HepG2 (cell line): ENCODE data around the gene CRAT.

ENCODE experiments used
- ATF7 ChIP-seq, 2 experiments: fragments of 450-650 bp in 1 of 2; sonication (generic) in 1 of 2; formaldehyde crosslinking in 1 of 2; IDR thresholded peaks; 2 replicates each; pipeline versions ENCODE4 v1.4.0 to v1.6.1; 2016 to 2020; ENCODE audit warnings: antibody characterized with exemption in 1 of 2, mild to moderate bottlenecking in 1 of 2, missing genetic modification reagents in 1 of 2
- CREB1 ChIP-seq, 2 experiments: fragments of 450-650 bp in 1 of 2; IDR thresholded peaks; 2 replicates each; pipeline ENCODE4 v1.6.1; 2016 to 2017; ENCODE audit warnings: control low read depth in 1 of 2, mild to moderate bottlenecking in 1 of 2, missing compliant biosample characterization in 1 of 2, missing genetic modification characterization in 1 of 2
- GZF1 ChIP-seq: sonication (generic); formaldehyde crosslinking; IDR thresholded peaks from 2 replicates; pipeline ENCODE4 v1.5.1; 2020; ENCODE audit warnings: mild to moderate bottlenecking, missing genetic modification reagents
- MYC ChIP-seq: sonication (generic); formaldehyde crosslinking; IDR thresholded peaks from 2 replicates; pipeline ENCODE4 v1.9.0; 2021; ENCODE audit warnings: missing genetic modification reagents, borderline replicate concordance
- NR3C1 ChIP-seq: sonication (generic); formaldehyde crosslinking; IDR thresholded peaks from 2 replicates; pipeline ENCODE4 v1.4.0; 2020; ENCODE audit warnings: missing genetic modification reagents
- POLR2AphosphoS5 ChIP-seq: IDR thresholded peaks from 2 replicates; pipeline ENCODE4 v1.6.1; 2012; ENCODE audit warnings: low read depth, low read length
- TARDBP ChIP-seq: sonication (generic); formaldehyde crosslinking; IDR thresholded peaks from 2 replicates; pipeline ENCODE4 v1.8.0; 2022; ENCODE audit warnings: mild to moderate bottlenecking, missing genetic modification reagents
- TF ChIP-seq, protein P1 (sequence below), 2 experiments: sonication (generic) in 1 of 2; formaldehyde crosslinking in 1 of 2; IDR thresholded peaks; 2 replicates each; pipeline versions ENCODE4 v1.5.1 to v1.6.1; 2011 to 2020; ENCODE audit warnings: borderline replicate concordance in 1 of 2, low read depth in 1 of 2, low read length in 1 of 2, mild to moderate bottlenecking in 1 of 2, missing genetic modification reagents in 1 of 2, moderate library complexity in 1 of 2
- TF ChIP-seq, protein P2 (sequence below): sonication (generic); formaldehyde crosslinking; conservative IDR thresholded peaks from 2 replicates; pipeline ENCODE4 v1.8.1; 2023; ENCODE audit warnings: missing genetic modification reagents
- TF ChIP-seq, protein P3 (sequence below): sonication (generic); formaldehyde crosslinking; IDR thresholded peaks from 2 replicates; pipeline ENCODE4 v1.5.1; 2020; ENCODE audit warnings: missing genetic modification reagents, mild to moderate bottlenecking, borderline replicate concordance
- TF ChIP-seq, protein P4 (sequence below): sonication (generic); formaldehyde crosslinking; IDR thresholded peaks from 2 replicates; pipeline ENCODE4 v1.5.0; 2020; ENCODE audit warnings: mild to moderate bottlenecking, missing genetic modification reagents, moderate library complexity

DNA sequence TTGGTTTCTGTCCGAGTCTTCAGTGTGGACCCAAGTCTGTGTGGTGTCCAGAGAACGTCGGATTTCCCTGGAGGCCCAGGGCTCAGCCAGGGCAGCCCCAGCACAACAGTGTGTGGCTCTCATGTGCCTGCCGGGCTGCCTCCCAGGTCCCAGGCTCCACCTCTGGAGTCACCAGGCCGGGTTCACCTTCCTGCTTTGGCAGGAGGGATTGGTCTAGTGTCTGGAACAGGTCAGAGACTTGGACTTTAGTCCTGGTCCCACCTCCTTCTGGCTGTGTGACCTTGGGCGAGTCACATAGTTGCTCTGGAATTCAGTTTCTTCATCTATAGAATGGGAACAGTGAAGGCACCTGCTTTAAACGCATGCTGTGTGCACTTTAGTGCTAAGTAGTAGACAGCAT, 26.5 kb downstream of the CRAT start:
- no peak for TF ChIP-seq MYC
- TF ChIP-seq NR3C1 (CRISPR knock-in tag): no peak
- TF ChIP-seq, protein P1, sequence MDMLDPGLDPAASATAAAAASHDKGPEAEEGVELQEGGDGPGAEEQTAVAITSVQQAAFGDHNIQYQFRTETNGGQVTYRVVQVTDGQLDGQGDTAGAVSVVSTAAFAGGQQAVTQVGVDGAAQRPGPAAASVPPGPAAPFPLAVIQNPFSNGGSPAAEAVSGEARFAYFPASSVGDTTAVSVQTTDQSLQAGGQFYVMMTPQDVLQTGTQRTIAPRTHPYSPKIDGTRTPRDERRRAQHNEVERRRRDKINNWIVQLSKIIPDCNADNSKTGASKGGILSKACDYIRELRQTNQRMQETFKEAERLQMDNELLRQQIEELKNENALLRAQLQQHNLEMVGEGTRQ (IDR thresholded peaks at IDR 0.05; ENCODE audit: low read depth, low read length): no peak
- TF ChIP-seq, protein P1 (CRISPR knock-in tag; IDR thresholded peaks at IDR 0.05; ENCODE audit: borderline replicate concordance): no peak
- no peak for TF ChIP-seq TARDBP (CRISPR knock-in tag)
- no peak for TF ChIP-seq CREB1 (IDR thresholded peaks at IDR 0.05)
- no peak for TF ChIP-seq CREB1 (CRISPR knock-in tag; IDR thresholded peaks at IDR 0.05)
- no peak for TF ChIP-seq ATF7 (IDR thresholded peaks at IDR 0.05)
- no peak for TF ChIP-seq ATF7 (CRISPR knock-in tag; IDR thresholded peaks at IDR 0.05)
- TF ChIP-seq POLR2AphosphoS5: no peak
- TF ChIP-seq, protein P2, sequence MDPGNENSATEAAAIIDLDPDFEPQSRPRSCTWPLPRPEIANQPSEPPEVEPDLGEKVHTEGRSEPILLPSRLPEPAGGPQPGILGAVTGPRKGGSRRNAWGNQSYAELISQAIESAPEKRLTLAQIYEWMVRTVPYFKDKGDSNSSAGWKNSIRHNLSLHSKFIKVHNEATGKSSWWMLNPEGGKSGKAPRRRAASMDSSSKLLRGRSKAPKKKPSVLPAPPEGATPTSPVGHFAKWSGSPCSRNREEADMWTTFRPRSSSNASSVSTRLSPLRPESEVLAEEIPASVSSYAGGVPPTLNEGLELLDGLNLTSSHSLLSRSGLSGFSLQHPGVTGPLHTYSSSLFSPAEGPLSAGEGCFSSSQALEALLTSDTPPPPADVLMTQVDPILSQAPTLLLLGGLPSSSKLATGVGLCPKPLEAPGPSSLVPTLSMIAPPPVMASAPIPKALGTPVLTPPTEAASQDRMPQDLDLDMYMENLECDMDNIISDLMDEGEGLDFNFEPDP: no peak
- TF ChIP-seq, protein P3, sequence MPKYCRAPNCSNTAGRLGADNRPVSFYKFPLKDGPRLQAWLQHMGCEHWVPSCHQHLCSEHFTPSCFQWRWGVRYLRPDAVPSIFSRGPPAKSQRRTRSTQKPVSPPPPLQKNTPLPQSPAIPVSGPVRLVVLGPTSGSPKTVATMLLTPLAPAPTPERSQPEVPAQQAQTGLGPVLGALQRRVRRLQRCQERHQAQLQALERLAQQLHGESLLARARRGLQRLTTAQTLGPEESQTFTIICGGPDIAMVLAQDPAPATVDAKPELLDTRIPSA (CRISPR knock-in tag): no peak
- TF ChIP-seq GZF1: no peak
- TF ChIP-seq, protein P4, sequence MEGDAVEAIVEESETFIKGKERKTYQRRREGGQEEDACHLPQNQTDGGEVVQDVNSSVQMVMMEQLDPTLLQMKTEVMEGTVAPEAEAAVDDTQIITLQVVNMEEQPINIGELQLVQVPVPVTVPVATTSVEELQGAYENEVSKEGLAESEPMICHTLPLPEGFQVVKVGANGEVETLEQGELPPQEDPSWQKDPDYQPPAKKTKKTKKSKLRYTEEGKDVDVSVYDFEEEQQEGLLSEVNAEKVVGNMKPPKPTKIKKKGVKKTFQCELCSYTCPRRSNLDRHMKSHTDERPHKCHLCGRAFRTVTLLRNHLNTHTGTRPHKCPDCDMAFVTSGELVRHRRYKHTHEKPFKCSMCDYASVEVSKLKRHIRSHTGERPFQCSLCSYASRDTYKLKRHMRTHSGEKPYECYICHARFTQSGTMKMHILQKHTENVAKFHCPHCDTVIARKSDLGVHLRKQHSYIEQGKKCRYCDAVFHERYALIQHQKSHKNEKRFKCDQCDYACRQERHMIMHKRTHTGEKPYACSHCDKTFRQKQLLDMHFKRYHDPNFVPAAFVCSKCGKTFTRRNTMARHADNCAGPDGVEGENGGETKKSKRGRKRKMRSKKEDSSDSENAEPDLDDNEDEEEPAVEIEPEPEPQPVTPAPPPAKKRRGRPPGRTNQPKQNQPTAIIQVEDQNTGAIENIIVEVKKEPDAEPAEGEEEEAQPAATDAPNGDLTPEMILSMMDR (CRISPR knock-in tag): no peak
